ENCODE results near the gene ACTR10. TPM values are rescaled to one million over a fixed set of nuclear protein-coding genes. Genes with fewer than 3 reads are reported as not detected.

ACTR10 gene
- total RNA-seq, 1 donor from 2014 or later: 144 TPM

DNA sequence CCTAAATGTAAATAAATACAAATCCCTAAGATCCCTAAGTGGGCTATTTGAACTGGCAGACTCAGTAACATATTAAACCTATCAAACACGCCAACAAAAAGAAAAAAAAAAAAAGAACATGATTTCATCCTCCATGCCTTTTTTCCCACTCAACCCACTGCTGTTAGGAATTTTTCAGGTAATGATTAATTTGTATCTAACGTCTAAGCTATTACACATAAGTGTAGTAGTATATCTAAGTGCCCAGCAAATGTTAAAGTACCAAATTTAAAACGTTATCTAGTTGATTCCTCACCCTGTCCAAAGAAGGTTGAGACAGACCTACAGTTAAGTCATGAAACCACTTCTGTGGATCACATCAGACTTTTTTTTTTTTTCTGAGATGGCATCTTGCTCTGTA, 82.0 kb downstream of the ACTR10 start:
- DNase-seq: no peak

DNA sequence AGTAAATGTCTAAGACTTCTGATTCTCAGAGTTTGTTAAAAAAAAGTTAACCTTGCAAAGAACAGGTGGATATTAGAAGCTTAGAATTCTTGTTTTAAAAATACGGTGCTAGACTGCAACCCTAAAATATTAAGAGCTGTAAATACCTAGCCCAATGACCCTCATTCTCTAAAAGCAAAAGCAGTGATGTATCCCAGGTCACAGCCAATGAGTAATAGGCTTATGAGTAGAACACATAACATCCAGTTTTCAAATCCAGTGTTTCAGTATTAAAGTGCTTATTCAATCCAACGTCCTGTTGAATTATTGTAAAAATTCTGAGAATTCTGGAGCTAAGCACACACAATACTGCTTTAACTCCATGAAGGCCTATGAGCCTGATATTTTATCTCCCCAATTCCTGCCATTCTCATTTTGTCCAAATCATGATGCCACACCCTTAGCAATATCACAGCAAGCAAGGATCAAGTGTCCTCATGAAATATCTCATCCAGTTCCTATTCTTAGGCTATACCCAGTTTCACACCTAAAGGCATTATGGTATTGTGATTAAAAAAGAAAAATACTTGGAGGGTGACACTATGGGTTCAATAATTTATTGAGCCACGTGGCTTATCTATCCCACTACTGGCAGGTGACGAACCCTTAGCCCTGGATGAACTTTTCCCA, 83.1 kb downstream of the ACTR10 start:
- DNase-seq: no peak

DNA sequence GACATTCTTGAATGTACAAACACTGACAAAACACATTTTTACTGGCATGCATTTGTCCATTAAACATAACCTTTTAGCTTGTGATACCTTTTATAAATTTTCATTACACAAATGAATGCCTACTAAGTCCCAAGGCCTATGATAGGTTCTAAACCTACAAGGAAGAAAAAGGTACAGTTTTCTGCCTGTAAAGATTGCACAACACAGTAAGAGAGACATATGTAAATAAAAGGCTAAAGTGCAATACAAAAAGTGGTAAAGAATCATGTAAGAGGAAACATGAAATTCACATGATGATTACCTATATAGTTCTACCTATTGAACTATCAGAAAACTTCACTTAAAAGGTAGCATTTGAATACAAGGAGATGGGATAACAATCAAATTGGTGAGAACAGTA, 83.8 kb downstream of the ACTR10 start:
- no peak for DNase-seq

DNA sequence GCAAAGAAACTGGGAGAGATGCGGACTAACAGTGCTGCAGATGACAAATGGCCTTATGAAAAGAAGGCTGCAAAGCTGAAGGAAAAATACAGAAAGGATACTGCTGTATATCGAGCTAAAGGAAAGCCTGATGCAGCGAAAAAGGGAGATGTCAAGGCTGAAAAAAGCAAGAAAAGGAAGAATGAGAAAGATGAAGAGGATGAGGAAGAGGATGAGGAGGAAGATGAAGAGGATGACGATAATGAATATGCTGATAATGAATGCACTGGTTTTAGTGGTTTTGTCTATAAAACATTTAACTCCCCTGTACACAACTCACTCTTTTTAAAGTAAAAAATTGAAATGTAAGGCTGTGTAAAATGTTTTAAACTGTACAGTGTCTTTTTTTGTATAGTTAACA, 85.2 kb downstream of the ACTR10 start:
- DNase-seq: no peak

Small RNAs within 50 kb of the gene (small RNA-seq; reads per million reads assigned to genes)
- not detected for gene RN7SL598P

Other genes with a start within 250 kb of the ACTR10 start
- 99.4 TPM for gene ARMH4, start 47.9 kb upstream of the ACTR10 start, total RNA-seq
- 42.9 TPM for gene PSMA3, start 44.7 kb downstream of the ACTR10 start, total RNA-seq
- 64.1 TPM for gene ARID4A, start 98.4 kb downstream of the ACTR10 start, total RNA-seq
- not detected for gene TOMM20L, start 195.8 kb downstream of the ACTR10 start, total RNA-seq
- 23.6 TPM for gene TIMM9, start 227.4 kb downstream of the ACTR10 start, total RNA-seq
- gene KIAA0586, start 227.6 kb downstream of the ACTR10 start, total RNA-seq: 26.7 TPM